H9 (cell line): ENCODE data around the gene GFOD2. TPM values are rescaled to one million over a fixed set of nuclear protein-coding genes. Genes with fewer than 3 reads are reported as not detected.
A peak's percentile ranks its signal among the peaks of the same experiment; 100 is the strongest.

Experiments
- DNase-seq: peaks from one replicate; pipeline ENCODE4 v3.0.0-alpha.2; 2017
- H2AFZ ChIP-seq: one replicate; pipeline ENCODE4 v1.6.1; 2013; ENCODE audit warnings: mild to moderate bottlenecking, low read length, control low read depth, moderate library complexity
- H2AK5ac ChIP-seq: 2 replicates; pipeline ENCODE4 v1.6.1; 2013; ENCODE audit warnings: low read length, control low read depth, mixed read lengths; ENCODE audit not compliant: insufficient read length
- H2BK120ac ChIP-seq: one replicate; pipeline ENCODE4 v1.6.1; 2013; ENCODE audit warnings: low read depth, mild to moderate bottlenecking, low read length, control low read depth, inconsistent platforms; ENCODE audit not compliant: poor library complexity, severe bottlenecking
- H2BK12ac ChIP-seq: 2 replicates; pipeline ENCODE4 v1.6.1; 2013; ENCODE audit warnings: low read length, control low read depth, mixed read lengths, low read depth; ENCODE audit not compliant: insufficient read length
- H2BK15ac ChIP-seq: 2 replicates; pipeline ENCODE4 v1.6.1; 2013; ENCODE audit warnings: low read depth, low read length, control low read depth
- H2BK20ac ChIP-seq: one replicate; pipeline ENCODE4 v1.6.1; 2013; ENCODE audit warnings: low read depth, mild to moderate bottlenecking, low read length, control low read depth, inconsistent platforms; ENCODE audit not compliant: poor library complexity, severe bottlenecking
- H2BK5ac ChIP-seq: 2 replicates; pipeline ENCODE4 v1.6.1; 2013; ENCODE audit warnings: low read length, control low read depth, mixed read lengths; ENCODE audit not compliant: insufficient read length
- H3K14ac ChIP-seq: 2 replicates; pipeline ENCODE4 v1.6.1; 2013; ENCODE audit warnings: low read length, control low read depth; ENCODE audit not compliant: insufficient read depth
- H3K18ac ChIP-seq: 2 replicates; pipeline ENCODE4 v1.6.1; 2013; ENCODE audit warnings: low read depth, mild to moderate bottlenecking, mixed read lengths, low read length, control low read depth; ENCODE audit not compliant: insufficient read length
- H3K23ac ChIP-seq: 2 replicates; pipeline ENCODE4 v1.6.1; 2013; ENCODE audit warnings: low read length, control low read depth, mixed read lengths, low read depth; ENCODE audit not compliant: insufficient read length
- H3K23me2 ChIP-seq: 2 replicates; pipeline ENCODE4 v1.6.1; 2013; ENCODE audit warnings: low read depth, mild to moderate bottlenecking, mixed read lengths, low read length, control low read depth; ENCODE audit not compliant: insufficient read length, poor library complexity, severe bottlenecking
- H3K27ac ChIP-seq: 2 replicates; pipeline ENCODE4 v1.5.1; 2013; ENCODE audit warnings: low read length, control low read depth, mixed read lengths, low read depth; ENCODE audit not compliant: insufficient read length
- H3K27me3 ChIP-seq: 2 replicates; pipeline ENCODE4 v1.6.1; 2013; ENCODE audit warnings: low read length, control low read depth, inconsistent platforms; ENCODE audit not compliant: insufficient read depth
- H3K4ac ChIP-seq: 2 replicates; pipeline ENCODE4 v1.6.1; 2013; ENCODE audit warnings: low read depth, mild to moderate bottlenecking, control low read depth, inconsistent platforms, low read length, moderate library complexity
- H3K4me1 ChIP-seq: 2 replicates; pipeline ENCODE4 v1.6.1; 2013; ENCODE audit warnings: low read length, control low read depth, inconsistent platforms; ENCODE audit not compliant: insufficient read depth
- H3K4me2 ChIP-seq: 2 replicates; pipeline ENCODE4 v1.6.1; 2013; ENCODE audit warnings: low read length, control low read depth, mixed read lengths; ENCODE audit not compliant: insufficient read length, insufficient read depth
- H3K56ac ChIP-seq: 2 replicates; pipeline ENCODE4 v1.6.1; 2013; ENCODE audit warnings: low read depth, mild to moderate bottlenecking, mixed read lengths, low read length, control low read depth; ENCODE audit not compliant: insufficient read length
- H3K79me1 ChIP-seq: 2 replicates; pipeline ENCODE4 v1.6.1; 2013; ENCODE audit warnings: low read depth, mild to moderate bottlenecking, moderate library complexity, low read length, control low read depth, inconsistent platforms; ENCODE audit not compliant: insufficient read depth, poor library complexity, severe bottlenecking
- H3K79me2 ChIP-seq: 2 replicates; pipeline ENCODE4 v1.6.1; 2013; ENCODE audit warnings: low read length, control low read depth, inconsistent platforms; ENCODE audit not compliant: insufficient read depth
- H3K9ac ChIP-seq: 2 replicates; pipeline ENCODE4 v1.6.1; 2013; ENCODE audit warnings: low read length, control low read depth, mixed read lengths; ENCODE audit not compliant: insufficient read length; ENCODE audit errors: extremely low read depth
- H3K9me3 ChIP-seq: one replicate; pipeline ENCODE4 v1.6.1; 2013; ENCODE audit warnings: low read depth, low read length, inconsistent platforms; ENCODE audit not compliant: control insufficient read depth
- H3T11ph ChIP-seq: one replicate; pipeline ENCODE4 v1.6.1; 2013; ENCODE audit warnings: mild to moderate bottlenecking, low read length, control low read depth, inconsistent platforms
- H4K20me1 ChIP-seq: one replicate; pipeline ENCODE4 v1.6.1; 2013; ENCODE audit not compliant: control insufficient read depth, insufficient read length, insufficient read depth
- H4K5ac ChIP-seq: 2 replicates; pipeline ENCODE4 v1.6.1; 2013; ENCODE audit warnings: low read depth, mild to moderate bottlenecking, mixed read lengths, low read length, control low read depth; ENCODE audit not compliant: insufficient read length
- H4K8ac ChIP-seq: replicated peaks from 2 replicates; pipeline ENCODE4 v1.6.1; 2013; ENCODE audit warnings: low read length, control low read depth, mixed read lengths, low read depth; ENCODE audit not compliant: insufficient read length
- H4K91ac ChIP-seq: 2 replicates; pipeline ENCODE4 v1.6.1; 2013; ENCODE audit warnings: low read depth, mild to moderate bottlenecking, moderate library complexity, mixed read lengths, low read length, control low read depth; ENCODE audit not compliant: insufficient read length
- H3K27ac Mint-ChIP-seq, 3 experiments: 2 replicates in 2 of 3; 3 replicates in 1 of 3; pipeline ENCODE4 v1.8.0; 2020 to 2021; ENCODE audit warnings: mixed read lengths in 3 of 3, mild to moderate bottlenecking in 1 of 3, moderate library complexity in 1 of 3
- H3K27me3 Mint-ChIP-seq: 2 replicates; pipeline ENCODE4 v1.8.0; 2021; ENCODE audit warnings: low read depth, mild to moderate bottlenecking, moderate library complexity, mixed read lengths
- H3K36me3 Mint-ChIP-seq, 3 experiments: 2 replicates in 2 of 3; 3 replicates in 1 of 3; pipeline ENCODE4 v1.8.0; 2020 to 2021; ENCODE audit warnings: low read depth in 3 of 3, mixed read lengths in 3 of 3; ENCODE audit not compliant: insufficient read depth in 1 of 3
- H3K4me1 Mint-ChIP-seq, 2 experiments: 2 replicates each; pipeline ENCODE4 v1.8.0; 2020; ENCODE audit warnings: mixed read lengths in 2 of 2
- H3K4me3 Mint-ChIP-seq, 2 experiments: 2 replicates in 1 of 2; 3 replicates in 1 of 2; pipeline ENCODE4 v1.8.0; 2020 to 2021; ENCODE audit warnings: mild to moderate bottlenecking in 2 of 2, mixed read lengths in 2 of 2, moderate library complexity in 1 of 2
- H3K9me3 Mint-ChIP-seq, 2 experiments: 2 replicates in 1 of 2; 3 replicates in 1 of 2; pipeline ENCODE4 v1.8.0; 2020; ENCODE audit warnings: mild to moderate bottlenecking in 2 of 2, mixed read lengths in 2 of 2, moderate library complexity in 1 of 2
- WGBS: extraction: QIAGEN DNeasy Blood & Tissue Kit; methylation state at CpG from one replicate; pipeline ENCODE4 v1.1.7; 2013; ENCODE audit warnings: missing lambda C conversion rate, low lambda C conversion rate, mixed read lengths; ENCODE audit not compliant: insufficient read length; ENCODE audit errors: extremely low coverage; 5-methylcytosine and 5-hydroxymethylcytosine counted together
- total RNA-seq: library from RNA; stranded (reverse); gene quantifications from 2 replicates; pipeline ENCODE4 v1.2.1, GENCODE V29; 2021
- TF ChIP-seq, protein P1 (sequence below): fragments of 200-600 bp; sonication (generic); conservative IDR thresholded peaks from 3 replicates; pipeline ENCODE4 v1.8.0; 2021; ENCODE audit warnings: antibody characterized with exemption, mild to moderate bottlenecking

The GFOD2 gene
- total RNA-seq, 1 experiment from 2014 or later = 21.8 TPM

DNA sequence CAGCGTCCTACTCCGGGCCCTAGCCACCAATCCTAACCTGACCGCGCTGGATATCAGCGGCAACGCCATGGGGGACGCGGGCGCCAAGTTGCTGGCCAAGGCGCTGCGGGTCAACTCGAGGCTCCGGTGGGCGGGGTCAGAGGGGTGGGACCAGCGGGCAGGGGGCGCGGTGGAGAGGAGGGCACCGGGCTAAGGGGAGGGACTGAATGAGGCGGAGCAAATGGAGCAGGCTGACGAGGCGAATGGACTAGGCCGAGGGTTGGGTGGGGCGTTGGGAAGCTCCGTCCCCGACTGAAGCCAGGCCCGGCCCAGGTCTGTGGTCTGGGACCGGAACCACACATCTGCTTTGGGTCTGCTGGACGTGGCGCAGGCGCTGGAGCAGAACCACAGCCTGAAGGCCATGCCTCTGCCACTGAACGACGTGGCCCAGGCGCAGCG is 69.6 kb downstream of the GFOD2 start:
- Histone ChIP-seq H3K4me1 (no peaks in the 10 kb centered on the region), H3K18ac (no peak overlapping the region), H3K56ac (no peak overlapping the region), H3K9me3 (no peaks in the 10 kb centered on the region), H3K27me3 (no peaks in the 10 kb centered on the region; the same call in 1 of the 2 replicates), H2BK12ac (no peak overlapping the region), H3T11ph (no peak overlapping the region), H3K23ac (no peak overlapping the region), H3K79me2 (no peaks in the 10 kb centered on the region), H4K91ac (no peak overlapping the region), H2AK5ac (no peak overlapping the region), H2BK15ac (no peak overlapping the region), H2AFZ (no peak overlapping the region), H4K20me1 (no peaks in the 10 kb centered on the region), H3K27ac (no peak overlapping the region), H3K23me2 (peaks cover 10% of the 10 kb centered on the region), H3K14ac (no peak overlapping the region), H3K4ac (no peak overlapping the region), H3K4me2 (no peak overlapping the region), H4K8ac (no peak overlapping the region), H2BK5ac (no peak overlapping the region), H3K9ac (no peak overlapping the region), H3K79me1 (no peaks in the 10 kb centered on the region), H2BK120ac (no peak overlapping the region), H4K5ac (no peak overlapping the region), H2BK20ac (no peak overlapping the region)
- H3K4me3 Mint-ChIP-seq = peak overlapping the region in 1 of 2 experiments; percentile 51; a peak in 1 of 5 replicates
- TF ChIP-seq, protein P1, sequence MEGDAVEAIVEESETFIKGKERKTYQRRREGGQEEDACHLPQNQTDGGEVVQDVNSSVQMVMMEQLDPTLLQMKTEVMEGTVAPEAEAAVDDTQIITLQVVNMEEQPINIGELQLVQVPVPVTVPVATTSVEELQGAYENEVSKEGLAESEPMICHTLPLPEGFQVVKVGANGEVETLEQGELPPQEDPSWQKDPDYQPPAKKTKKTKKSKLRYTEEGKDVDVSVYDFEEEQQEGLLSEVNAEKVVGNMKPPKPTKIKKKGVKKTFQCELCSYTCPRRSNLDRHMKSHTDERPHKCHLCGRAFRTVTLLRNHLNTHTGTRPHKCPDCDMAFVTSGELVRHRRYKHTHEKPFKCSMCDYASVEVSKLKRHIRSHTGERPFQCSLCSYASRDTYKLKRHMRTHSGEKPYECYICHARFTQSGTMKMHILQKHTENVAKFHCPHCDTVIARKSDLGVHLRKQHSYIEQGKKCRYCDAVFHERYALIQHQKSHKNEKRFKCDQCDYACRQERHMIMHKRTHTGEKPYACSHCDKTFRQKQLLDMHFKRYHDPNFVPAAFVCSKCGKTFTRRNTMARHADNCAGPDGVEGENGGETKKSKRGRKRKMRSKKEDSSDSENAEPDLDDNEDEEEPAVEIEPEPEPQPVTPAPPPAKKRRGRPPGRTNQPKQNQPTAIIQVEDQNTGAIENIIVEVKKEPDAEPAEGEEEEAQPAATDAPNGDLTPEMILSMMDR = no peak
- no peak overlapping the region for H3K27ac Mint-ChIP-seq
- peak; percentile 95 for DNase-seq
- peaks cover 8 to 28% (median 26%) of the 10 kb centered on the region in 3 experiments; a peak in 6 of 7 replicates for H3K36me3 Mint-ChIP-seq
- H3K9me3 Mint-ChIP-seq = no peaks in the 10 kb centered on the region; a peak in 1 of 5 replicates
- no CpG with 5 or more reads among the region's 34 CpGs for WGBS
- H3K4me1 Mint-ChIP-seq = peaks cover 3 to 10% of the 10 kb centered on the region in 2 experiments
- peaks cover 5% of the 10 kb centered on the region for H3K27me3 Mint-ChIP-seq
